Stimulated activated CD8-positive, alpha-beta memory T cell treated with anti-CD3 and anti-CD28 coated beads, Interleukin-2, amount 100 ng/mL, for 1 hour (primary cell): ENCODE data around the gene NPM3.

Source experiments
- DNase-seq, 2 donors: peaks; one replicate each; pipeline ENCODE4 v3.0.0-alpha.2; 2020; ENCODE audit warnings: low read depth in 2 of 2

NPM3 gene

GRCh38 chr10:101782811-101783735, at the start of gene NPM3:
TSS of gene NPM3 (minus strand) at chr10:101783446. CDS start at chr10:101783390, 56 bp downstream.
- DNase-seq = peak; percentile 59 to 71

- no peak for DNase-seq
These were observed 49.1 kb upstream of the NPM3 start for GRCh38 chr10:101832325-101832771.

GRCh38 chr10:101831169-101831811, 48.0 kb upstream of the NPM3 start:
- no peak for DNase-seq

- peak; percentile 74 to 86 for DNase-seq
These were observed 47.3 kb upstream of the NPM3 start for GRCh38 chr10:101830322-101831168.

- no peak for DNase-seq
These were observed 46.5 kb upstream of the NPM3 start for GRCh38 chr10:101829561-101830315.

- no peak for DNase-seq
These were observed 45.7 kb upstream of the NPM3 start for GRCh38 chr10:101828766-101829551.

- no peak for DNase-seq
These were observed 44.8 kb upstream of the NPM3 start for GRCh38 chr10:101827919-101828600.

- DNase-seq = no peak
These were observed 43.7 kb upstream of the NPM3 start for GRCh38 chr10:101826852-101827434.

- DNase-seq = no peak
These were observed 41.5 kb upstream of the NPM3 start for GRCh38 chr10:101824736-101825135.

GRCh38 chr10:101818872-101819633, 35.8 kb upstream of the NPM3 start:
- no peak for DNase-seq

GRCh38 chr10:101818119-101818871, 35.0 kb upstream of the NPM3 start, which contains the start of gene OGA:
TSS of gene OGA (minus strand) at chr10:101818444. CDS start at chr10:101818022, 422 bp downstream.
- peak; percentile 92 to 96 for DNase-seq

- DNase-seq = no peak
These were observed 34.3 kb upstream of the NPM3 start for GRCh38 chr10:101817337-101818118.

GRCh38 chr10:101816913-101817336, 33.7 kb upstream of the NPM3 start:
- DNase-seq = no peak

- no peak for DNase-seq
These were observed 33.1 kb upstream of the NPM3 start for GRCh38 chr10:101816376-101816775.

GRCh38 chr10:101814466-101815071, 31.3 kb upstream of the NPM3 start:
- DNase-seq = no peak

GRCh38 chr10:101812606-101813005, 29.4 kb upstream of the NPM3 start:
- no peak for DNase-seq

GRCh38 chr10:101807158-101807557, 23.9 kb upstream of the NPM3 start:
- DNase-seq = no peak
